Uterus (tissue), 4 donors: ENCODE data around the gene PACC1. TPM values are rescaled to one million over a fixed set of nuclear protein-coding genes. Genes with fewer than 3 reads are reported as not detected.

Experiments
- DNase-seq, 2 donors: peaks; one replicate each; pipeline ENCODE4 v3.0.0-alpha.2; 2019 to 2020
- H3K27ac ChIP-seq, 2 donors: fragments of 200-600 bp; sonication (generic); 1 replicate in 1 of 2; 2 replicates in 1 of 2; pipeline ENCODE4 v1.5.1; 2016 to 2018
- H3K27me3 ChIP-seq, 2 donors: fragments of 200-600 bp; sonication (generic); one replicate each; pipeline ENCODE4 v1.5.1; 2018 to 2019; ENCODE audit warnings: control low read depth in 1 of 2
- H3K36me3 ChIP-seq, 2 donors: fragments of 200-600 bp; sonication (generic); one replicate each; pipeline ENCODE4 v1.5.1; 2019; ENCODE audit warnings: control low read depth in 1 of 2
- H3K4me1 ChIP-seq, 2 donors: fragments of 200-600 bp; sonication (generic); one replicate each; pipeline ENCODE4 v1.5.1; 2018 to 2019; ENCODE audit warnings: control low read depth in 1 of 2
- H3K4me3 ChIP-seq, 2 donors: fragments of 200-600 bp; sonication (generic); 1 replicate in 1 of 2; 2 replicates in 1 of 2; pipeline ENCODE4 v1.5.1; 2018 to 2019; ENCODE audit warnings: mild to moderate bottlenecking in 1 of 2
- H3K9me3 ChIP-seq, 2 donors: fragments of 200-600 bp; sonication (generic); one replicate each; pipeline ENCODE4 v1.5.1; 2019; ENCODE audit warnings: control low read depth in 1 of 2
- CTCF ChIP-seq, 4 experiments: fragments of 200-600 bp in 2 of 4; fragments of 450-650 bp in 2 of 4; sonication (generic) in 2 of 4; IDR thresholded peaks; one replicate each; pipeline ENCODE4 v1.5.1; 2016 to 2019; ENCODE audit warnings: antibody characterized with exemption in 4 of 4, mild to moderate bottlenecking in 2 of 4, moderate library complexity in 1 of 4
- POLR2A ChIP-seq, 2 donors: fragments of 450-650 bp; IDR thresholded peaks; one replicate each; pipeline ENCODE4 v1.6.1; 2016; ENCODE audit warnings: antibody characterized with exemption in 2 of 2, mild to moderate bottlenecking in 1 of 2, moderate library complexity in 1 of 2
- intact Hi-C: fragments of 100-400 bp; cut with DNase I; formaldehyde crosslinking; loops from one replicate; pipeline ENCODE4 v1.15.1; 2023; ENCODE audit warnings: low total_unique reads
- total RNA-seq, 4 donors: library from RNA; depleted of rRNA in 3 of 4; stranded (reverse); fragments of >200 nt in 3 of 4; gene quantifications; one replicate each; pipeline versions ENCODE4 v1.1.0 to v1.2.4, GENCODE V29; 2014 to 2023
- donor health status: DM: yes; HTN: yes; CAD: no.

Gene PACC1
- total RNA-seq, 4 donors from 2014 or later = 1.5 to 10.9 (median 7.2) TPM

DNA sequence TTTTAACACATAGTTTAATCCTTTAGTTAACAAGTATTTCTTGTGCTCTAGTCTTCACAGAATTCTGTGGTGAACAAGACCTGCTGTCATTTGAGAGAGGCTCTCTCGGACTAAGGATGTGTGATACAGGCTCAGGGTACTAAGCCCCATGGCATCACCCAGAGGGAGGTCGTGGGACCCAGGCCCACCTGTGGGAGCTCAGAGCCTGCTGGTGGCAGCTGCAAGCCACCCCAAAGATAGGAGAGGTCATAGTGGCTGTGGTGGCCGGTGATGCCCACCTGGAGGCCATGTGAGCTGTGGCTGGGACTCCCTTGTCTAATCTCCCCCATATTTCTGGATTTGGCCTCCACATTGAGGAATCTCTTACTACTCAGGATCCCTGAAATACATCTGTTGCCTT lies 40.1 kb upstream of the PACC1 start:
- Histone ChIP-seq H3K36me3 (no peaks in the 10 kb centered on the region), H3K27ac (no peak overlapping the region), H3K27me3 (no peaks in the 10 kb centered on the region), H3K9me3 (no peaks in the 10 kb centered on the region), H3K4me3 (no peak overlapping the region), H3K4me1 (peaks cover 0 to 5% of the 10 kb centered on the region in 2 donors)
- TF ChIP-seq POLR2A (IDR thresholded peaks at IDR 0.05) (no peak), CTCF (IDR thresholded peaks at IDR 0.05) (no peak)
- DNase-seq = no peak
- intact Hi-C loops = loop anchor here (5.0 kb wide), 1 partner anchor 382 kb away; no protein-coding TSS in a partner anchor

GRCh38 chr1:212453156-212453857 lies 38.6 kb upstream of the PACC1 start:
- Histone ChIP-seq H3K27me3 (no peaks in the 10 kb centered on the region), H3K9me3 (no peaks in the 10 kb centered on the region), H3K4me1 (peaks cover 0 to 5% of the 10 kb centered on the region in 2 donors), H3K4me3 (no peak overlapping the region), H3K27ac (peak overlapping the region; percentile 71 to 79), H3K36me3 (no peaks in the 10 kb centered on the region)
- no peak for DNase-seq
- intact Hi-C loops = no loop called here
- no peak for TF ChIP-seq POLR2A (IDR thresholded peaks at IDR 0.05)
- TF ChIP-seq CTCF (IDR thresholded peaks at IDR 0.05) = no peak

DNA sequence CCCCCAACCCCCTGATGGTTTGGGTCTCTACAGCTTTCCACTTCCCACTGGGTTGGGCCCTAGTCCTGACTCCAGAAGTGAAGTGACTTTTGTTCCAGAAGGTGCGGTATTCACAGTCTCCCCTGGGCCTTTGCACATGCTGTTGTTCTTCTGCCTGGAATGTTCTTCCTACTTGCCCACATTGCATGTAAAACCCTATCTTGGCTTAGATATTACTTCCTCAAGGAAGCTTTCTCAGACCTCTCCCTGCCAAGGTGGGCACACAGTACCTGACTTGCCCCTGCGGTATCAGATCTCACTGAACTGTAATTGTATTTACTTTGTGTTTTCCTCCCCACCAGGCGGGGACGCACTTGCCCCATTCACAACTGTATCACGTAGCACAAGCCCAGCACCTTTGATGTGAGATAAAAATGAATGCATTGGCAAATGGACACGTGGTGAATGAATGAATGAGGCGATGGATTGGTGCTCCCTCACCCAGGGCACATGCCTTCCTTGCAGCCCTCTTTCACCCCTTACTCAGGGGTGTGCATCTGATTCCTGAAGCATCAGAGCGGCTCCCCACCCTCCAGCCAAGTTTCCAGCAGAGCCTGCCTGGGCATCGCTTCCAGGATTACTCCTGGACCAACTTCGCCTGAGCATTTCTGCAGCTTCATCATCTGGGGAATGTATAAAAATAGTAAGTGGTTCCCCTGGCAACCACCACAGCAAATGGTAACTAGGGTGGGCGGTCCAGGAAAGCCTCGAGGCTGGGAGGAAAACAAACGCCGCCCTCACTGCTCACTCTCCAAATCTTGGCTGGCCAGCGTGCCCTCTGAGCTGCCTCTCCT lies 37.9 kb upstream of the PACC1 start:
- TF ChIP-seq CTCF (IDR thresholded peaks at IDR 0.05) (no peak), POLR2A (IDR thresholded peaks at IDR 0.05) (no peak)
- Histone ChIP-seq H3K36me3 (no peaks in the 10 kb centered on the region), H3K4me1 (peaks cover 0 to 5% of the 10 kb centered on the region in 2 donors), H3K9me3 (no peaks in the 10 kb centered on the region), H3K4me3 (no peak overlapping the region), H3K27ac (peak overlapping the region; percentile 71 to 79), H3K27me3 (no peaks in the 10 kb centered on the region)
- intact Hi-C loops = no loop called here
- DNase-seq = peak; percentile 72 to 73

DNA sequence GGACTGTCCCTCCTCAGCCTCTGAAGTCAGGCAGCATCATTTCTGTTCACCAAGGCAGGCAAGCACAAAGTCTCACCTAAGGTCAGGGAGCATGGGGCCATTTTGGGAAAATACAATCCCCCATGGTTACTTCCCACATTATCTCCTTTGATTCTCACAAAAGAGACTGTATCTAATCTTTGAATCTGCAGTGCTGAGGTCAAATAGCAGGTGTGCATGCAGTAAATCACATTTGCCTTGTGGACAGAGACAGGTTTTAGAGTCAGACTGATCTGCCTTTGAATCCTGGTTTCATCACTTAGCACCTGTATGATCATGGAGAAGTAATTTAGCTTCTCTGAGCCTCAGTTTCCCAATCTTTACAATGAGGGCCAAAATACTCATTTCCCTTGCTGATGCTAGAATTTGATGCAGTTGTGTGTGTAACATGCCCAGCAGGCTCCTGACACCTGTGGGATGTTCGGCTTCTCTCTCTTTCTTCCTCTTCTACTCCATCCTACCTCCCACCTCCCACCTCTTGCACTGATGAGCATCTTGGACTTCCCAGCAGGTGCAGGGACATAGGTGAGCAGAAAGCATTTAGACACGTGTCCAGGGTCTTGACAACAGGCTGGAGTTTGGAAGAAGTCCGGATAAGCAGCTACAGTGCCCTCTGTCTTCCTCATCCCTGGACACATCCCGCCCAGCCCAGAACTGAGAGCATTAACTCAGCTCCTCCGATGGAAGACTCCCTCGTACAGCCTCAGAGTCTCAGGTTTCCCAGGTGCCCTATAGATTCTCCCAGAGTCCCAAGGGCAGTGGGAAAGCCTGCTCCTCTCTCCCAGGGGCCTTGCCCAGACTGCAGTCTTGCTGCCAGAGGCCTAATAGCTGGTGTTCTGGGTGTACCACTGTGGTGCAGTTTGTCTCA lies 37.0 kb upstream of the PACC1 start:
- H3K27ac ChIP-seq = no peak overlapping the region
- no peak for TF ChIP-seq CTCF (IDR thresholded peaks at IDR 0.05)
- no peak for TF ChIP-seq POLR2A (IDR thresholded peaks at IDR 0.05)
- DNase-seq = no peak
- no peaks in the 10 kb centered on the region for H3K36me3 ChIP-seq
- intact Hi-C loops = no loop called here
- H3K27me3 ChIP-seq = no peaks in the 10 kb centered on the region
- H3K4me3 ChIP-seq = no peak overlapping the region
- H3K9me3 ChIP-seq = no peaks in the 10 kb centered on the region
- H3K4me1 ChIP-seq = peaks cover 0 to 5% of the 10 kb centered on the region in 2 donors
